Right lobe of liver (tissue), 6 donors: ENCODE results near the gene HPRT1. TPM values are rescaled to one million over a fixed set of nuclear protein-coding genes. Genes with fewer than 3 reads are reported as not detected.

Source experiments
- ATAC-seq, 4 donors: fragments of 200-7000 bp; cut with Tn5 transposase; one replicate each; pipeline ENCODE4 v1.9.1; 2020; ENCODE audit warnings: mild to moderate bottlenecking in 4 of 4, moderate library complexity in 4 of 4
- DNase-seq, 3 donors: peaks; one replicate each; pipeline ENCODE4 v3.0.0-alpha.2; 2020
- H3K27ac ChIP-seq, 3 donors: fragments of 200-600 bp; one replicate each; pipeline ENCODE4 v1.8.0; 2022
- H3K27me3 ChIP-seq, 2 donors: fragments of 200-600 bp; one replicate each; pipeline ENCODE4 v1.8.0; 2022
- H3K36me3 ChIP-seq, 4 donors: fragments of 200-600 bp; sonication (generic) in 1 of 4; one replicate each; pipeline versions ENCODE4 v1.5.1 to v1.8.0; 2017 to 2022; ENCODE audit warnings: control low read depth in 1 of 4
- H3K4me1 ChIP-seq, 4 donors: fragments of 200-600 bp; sonication (generic) in 1 of 4; one replicate each; pipeline versions ENCODE4 v1.5.1 to v1.8.0; 2017 to 2022; ENCODE audit warnings: control low read depth in 1 of 4
- H3K4me3 ChIP-seq, 3 donors: fragments of 200-600 bp; one replicate each; pipeline ENCODE4 v1.8.0; 2022
- H3K9me3 ChIP-seq, 4 donors: fragments of 200-600 bp; sonication (generic) in 1 of 4; one replicate each; pipeline versions ENCODE4 v1.5.1 to v1.8.0; 2017 to 2022; ENCODE audit warnings: control low read depth in 1 of 4
- POLR2A ChIP-seq: fragments of 450-650 bp; IDR thresholded peaks from one replicate; pipeline ENCODE4 v1.6.1; 2017; ENCODE audit warnings: antibody characterized with exemption, mild to moderate bottlenecking
- WGBS: methylation state at CpG from one replicate; pipeline ENCODE4 v1.1.6; 2018; ENCODE audit warnings: low coverage, low lambda C conversion rate; ENCODE audit not compliant: insufficient coverage; ENCODE audit errors: missing lambda C conversion rate; 5-methylcytosine and 5-hydroxymethylcytosine counted together
- intact Hi-C, 2 donors: fragments of 100-400 bp; cut with DNase I; formaldehyde crosslinking; loops; one replicate each; pipeline versions ENCODE4 v1.11.2 to v1.14.1; 2022
- total RNA-seq, 6 experiments: library from RNA; depleted of rRNA in 2 of 6; stranded (reverse); fragments of >200 nt in 2 of 6; fragmentation: NEBNext Ultra II Directional in 3 of 6; extraction: Animal tissue kit (Norgen Biotek cat#: 25700) in 3 of 6; gene quantifications; one replicate each; pipeline versions ENCODE4 v1.1.0 to v1.2.4, GENCODE V29; 2016 to 2023
- TF ChIP-seq, protein P1 (sequence below), 4 donors: fragments of 200-600 bp in 3 of 4; fragments of 450-650 bp in 1 of 4; IDR thresholded peaks; one replicate each; pipeline versions ENCODE4 v1.5.1 to v1.8.0; 2016 to 2022; ENCODE audit warnings: antibody characterized with exemption in 4 of 4, mild to moderate bottlenecking in 2 of 4
- donor health status: DM: no; HTN: yes; CAD: no.
- donor health status: DM: no; HTN: no; CAD: no.
- donor health status: DM: no; HTN: no; CAD: no.
- donor health status: DM: no; HTN: yes; CAD: no.
- donor health status: DM: no; HTN: yes; CAD: no.

The HPRT1 gene
- total RNA-seq, 6 experiments from 2014 or later, result 5.0 to 11.1 (median 9.0) TPM

GRCh38 chrX:134543288-134543687 is 83.3 kb downstream of the HPRT1 start:
- H3K36me3 ChIP-seq, result no peaks in the 10 kb centered on the region
- H3K4me3 ChIP-seq, result no peak overlapping the region
- 28% methylated on average over 3 of the region's 3 CpGs for WGBS
- ATAC-seq, result peak in 2 of 4 donors; percentile 27 to 48
- no peak for DNase-seq
- peaks cover 5 to 21% of the 10 kb centered on the region in 2 donors for H3K27me3 ChIP-seq
- TF ChIP-seq, protein P1, sequence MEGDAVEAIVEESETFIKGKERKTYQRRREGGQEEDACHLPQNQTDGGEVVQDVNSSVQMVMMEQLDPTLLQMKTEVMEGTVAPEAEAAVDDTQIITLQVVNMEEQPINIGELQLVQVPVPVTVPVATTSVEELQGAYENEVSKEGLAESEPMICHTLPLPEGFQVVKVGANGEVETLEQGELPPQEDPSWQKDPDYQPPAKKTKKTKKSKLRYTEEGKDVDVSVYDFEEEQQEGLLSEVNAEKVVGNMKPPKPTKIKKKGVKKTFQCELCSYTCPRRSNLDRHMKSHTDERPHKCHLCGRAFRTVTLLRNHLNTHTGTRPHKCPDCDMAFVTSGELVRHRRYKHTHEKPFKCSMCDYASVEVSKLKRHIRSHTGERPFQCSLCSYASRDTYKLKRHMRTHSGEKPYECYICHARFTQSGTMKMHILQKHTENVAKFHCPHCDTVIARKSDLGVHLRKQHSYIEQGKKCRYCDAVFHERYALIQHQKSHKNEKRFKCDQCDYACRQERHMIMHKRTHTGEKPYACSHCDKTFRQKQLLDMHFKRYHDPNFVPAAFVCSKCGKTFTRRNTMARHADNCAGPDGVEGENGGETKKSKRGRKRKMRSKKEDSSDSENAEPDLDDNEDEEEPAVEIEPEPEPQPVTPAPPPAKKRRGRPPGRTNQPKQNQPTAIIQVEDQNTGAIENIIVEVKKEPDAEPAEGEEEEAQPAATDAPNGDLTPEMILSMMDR (IDR thresholded peaks at IDR 0.05), result no peak
- no peak for TF ChIP-seq POLR2A
- intact Hi-C loops, result no loop called here
- H3K4me1 ChIP-seq, result no peaks in the 10 kb centered on the region
- H3K27ac ChIP-seq, result no peak overlapping the region
- H3K9me3 ChIP-seq, result no peaks in the 10 kb centered on the region

- WGBS, result 37% methylated on average over 6 of the region's 6 CpGs
- no peak overlapping the region for H3K27ac ChIP-seq
Measured at GRCh38 chrX:134544135-134544512, 84.2 kb downstream of the HPRT1 start.

GRCh38 chrX:134544513-134545151 is 84.7 kb downstream of the HPRT1 start:
- intact Hi-C loops, result no loop called here
- no peaks in the 10 kb centered on the region for H3K36me3 ChIP-seq
- TF ChIP-seq, protein P1 (IDR thresholded peaks at IDR 0.05), result no peak
- no peak for TF ChIP-seq POLR2A
- no peak overlapping the region for H3K4me3 ChIP-seq
- peaks cover 5 to 27% of the 10 kb centered on the region in 2 donors for H3K27me3 ChIP-seq
- peak in 1 of 4 donors; percentile 6 for ATAC-seq
- DNase-seq, result no peak
- H3K4me1 ChIP-seq, result no peaks in the 10 kb centered on the region
- no peaks in the 10 kb centered on the region for H3K9me3 ChIP-seq
- no peak overlapping the region for H3K27ac ChIP-seq
- 17% methylated on average over 13 of the region's 52 CpGs for WGBS

More at GRCh38 chrX:134544135-134544512, 84.2 kb downstream of the HPRT1 start:
- H3K27me3 ChIP-seq, result peaks cover 5 to 22% of the 10 kb centered on the region in 2 donors
- no peak for ATAC-seq
- H3K4me3 ChIP-seq, result no peak overlapping the region
- intact Hi-C loops, result no loop called here
- H3K4me1 ChIP-seq, result no peaks in the 10 kb centered on the region
- H3K9me3 ChIP-seq, result no peaks in the 10 kb centered on the region
- no peaks in the 10 kb centered on the region for H3K36me3 ChIP-seq
- TF ChIP-seq POLR2A, result no peak
- TF ChIP-seq, protein P1 (IDR thresholded peaks at IDR 0.05), result no peak
- no peak for DNase-seq

- H3K27ac ChIP-seq, result no peak overlapping the region
- H3K9me3 ChIP-seq, result no peaks in the 10 kb centered on the region
- no peak for DNase-seq
- peaks cover 5 to 34% of the 10 kb centered on the region in 2 donors for H3K27me3 ChIP-seq
- no peak overlapping the region for H3K4me3 ChIP-seq
- no peaks in the 10 kb centered on the region for H3K36me3 ChIP-seq
- intact Hi-C loops, result no loop called here
- no peak for TF ChIP-seq POLR2A
- TF ChIP-seq, protein P1 (IDR thresholded peaks at IDR 0.05), result no peak
- no peak for ATAC-seq
- no peaks in the 10 kb centered on the region for H3K4me1 ChIP-seq
- WGBS, result 51% methylated on average over 11 of the region's 20 CpGs
Measured at GRCh38 chrX:134545510-134545909, 85.5 kb downstream of the HPRT1 start.
